Myometrial cell (primary cell): ENCODE results near the gene TEAD4. TPM values are rescaled to one million over a fixed set of nuclear protein-coding genes. Genes with fewer than 3 reads are reported as not detected.

ENCODE experiments used
- total RNA-seq: library from RNA; depleted of rRNA; stranded (reverse); fragments of >200 nt; gene quantifications from 2 replicates; pipeline ENCODE4 v1.2.3, GENCODE V29; 2015

TEAD4 gene
- 19.7 and 24.2 TPM in 2 replicates for total RNA-seq

DNA sequence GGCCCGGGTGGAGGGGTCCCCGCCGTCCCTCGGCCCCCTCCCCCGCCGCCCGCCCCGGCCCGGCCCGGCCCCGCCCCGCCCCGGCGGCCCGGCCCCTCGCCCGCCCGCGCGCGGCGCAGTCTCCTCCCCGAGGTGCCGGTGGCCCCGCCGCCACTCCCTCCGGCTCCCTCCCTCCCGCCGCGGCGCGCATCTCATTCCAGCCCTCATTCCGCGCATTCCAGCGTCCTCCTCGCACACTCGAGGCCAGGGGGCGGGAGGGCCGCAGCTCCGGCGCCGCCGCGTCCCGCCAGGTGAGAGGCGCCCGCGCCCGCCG lies at the start of gene TEAD4:
Gene TEAD4 (plus strand): TSS at position 206 of the 313 bp plus-strand sequence.

DNA sequence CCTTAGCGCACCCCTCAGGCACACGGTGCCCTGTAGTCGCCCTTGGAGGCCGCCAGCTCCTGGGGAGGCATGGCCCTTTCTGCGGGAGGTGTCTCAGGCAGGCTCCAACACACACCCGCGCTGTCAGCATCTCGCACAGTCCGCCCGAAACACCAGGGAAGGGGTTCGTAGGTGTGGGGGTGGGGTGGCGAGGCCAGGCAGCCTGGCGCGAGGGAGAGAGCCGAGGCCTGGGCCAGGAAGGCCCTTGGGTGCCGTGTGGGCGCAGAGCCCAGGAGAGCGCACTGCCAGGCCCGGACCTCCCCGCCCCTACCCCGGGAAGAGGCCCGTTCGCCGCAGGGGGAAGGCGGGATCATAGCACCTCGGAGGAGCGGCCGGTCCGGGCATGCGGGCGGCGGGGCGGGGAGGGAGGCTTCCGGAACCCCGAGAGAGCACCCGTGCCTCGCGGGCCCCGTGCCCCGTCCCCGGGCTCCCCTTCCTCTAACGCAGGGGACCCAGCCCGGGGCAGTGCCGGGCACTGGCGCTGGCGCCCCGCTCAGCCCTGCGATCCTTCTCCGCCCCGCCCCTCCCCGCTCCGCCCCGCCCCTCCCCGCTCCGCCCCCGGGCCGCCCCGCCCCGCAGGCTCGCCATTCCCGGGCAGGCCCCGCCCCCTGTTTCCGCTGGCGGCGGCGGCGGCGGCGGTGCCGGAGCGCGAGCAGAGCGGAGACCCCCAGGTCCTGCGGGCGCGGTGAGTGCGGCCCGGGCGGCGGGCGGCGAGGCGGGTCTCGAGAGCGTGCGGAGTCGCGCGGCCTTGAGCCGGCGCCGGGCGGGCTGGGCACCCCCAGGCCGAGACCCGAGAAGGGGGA lies 117.8 kb downstream of the TEAD4 start, which contains the start of gene TSPAN9:
Gene TSPAN9 (plus strand): TSS at position 650 of the 842 bp plus-strand sequence. CDS start 123,815 bp downstream, outside the sequence.

Other genes with a start within 250 kb of the TEAD4 start
- 41.8 and 44.1 TPM in 2 replicates for gene FKBP4, start 164.4 kb upstream of the TEAD4 start, total RNA-seq
- gene ITFG2, start 146.7 kb upstream of the TEAD4 start, total RNA-seq = 19.0 and 19.8 TPM in 2 replicates
- 0.29 and 2.8 TPM in 2 replicates for gene NRIP2, start 124.4 kb upstream of the TEAD4 start, total RNA-seq
- not detected in 2 replicates for gene TEX52, start 102.4 kb upstream of the TEAD4 start, total RNA-seq
- 41.5 and 43.2 TPM in 2 replicates for gene FOXM1, start 82.2 kb upstream of the TEAD4 start, total RNA-seq
- 32.0 and 37.0 TPM in 2 replicates for gene RHNO1, start 82.2 kb upstream of the TEAD4 start, total RNA-seq
- gene TULP3, start 68.5 kb upstream of the TEAD4 start, total RNA-seq = 38.6 and 47.5 TPM in 2 replicates
- 60.8 and 73.5 TPM in 2 replicates for gene TSPAN9, start 118.0 kb downstream of the TEAD4 start, total RNA-seq